COLO668 (cell line): ENCODE results near the gene MS4A18.
A peak's percentile ranks its signal among the peaks of the same experiment; 100 is the strongest.

Experiments
- DNase-seq: peaks from one replicate; lab custom pipeline; 2025; ENCODE audit not compliant: unreplicated experiment; lab: John Stamatoyannopoulos, UW

The MS4A18 gene

GRCh38 chr11:60785806-60786361 lies 61.4 kb downstream of the MS4A18 start:
- no peak for DNase-seq

- DNase-seq, result no peak
These were observed 62.5 kb downstream of the MS4A18 start for GRCh38 chr11:60786811-60787567.

- DNase-seq, result peak; percentile 12
These were observed 64.0 kb downstream of the MS4A18 start for GRCh38 chr11:60788401-60789125.

- DNase-seq, result no peak
These were observed 66.2 kb downstream of the MS4A18 start for GRCh38 chr11:60790726-60791125.

GRCh38 chr11:60791153-60791933 lies 66.8 kb downstream of the MS4A18 start:
- no peak for DNase-seq

- DNase-seq, result no peak
These were observed 68.0 kb downstream of the MS4A18 start for GRCh38 chr11:60792521-60792920.
